ENCODE results near the gene TEPSIN.

The TEPSIN gene

GRCh38 chr17:81258292-81258691 is 19.4 kb upstream of the TEPSIN start:
- H3K4me1 ChIP-seq (ENCODE audit: control insufficient read depth in 2 of 2, insufficient read depth in 2 of 2, low read length in 2 of 2) = peaks cover 5 to 9% of the 10 kb centered on the region in 2 donors
- no peak overlapping the region for H3K9ac ChIP-seq (ENCODE audit: low read depth in 1 of 2, low read length in 2 of 2)
- H3K27me3 ChIP-seq (ENCODE audit: control insufficient read depth in 2 of 2, insufficient read depth in 2 of 2, low read length in 2 of 2) = no peaks in the 10 kb centered on the region
- H3K4me3 ChIP-seq (ENCODE audit: low read length in 2 of 2) = no peak overlapping the region
- H3K27ac ChIP-seq (ENCODE audit: low read depth in 2 of 2, low read length in 2 of 2) = no peak overlapping the region
- no peaks in the 10 kb centered on the region for H3K9me3 ChIP-seq (ENCODE audit: control insufficient read depth in 2 of 2, low read length in 2 of 2)
- H3K36me3 ChIP-seq (ENCODE audit: control insufficient read depth in 2 of 2, insufficient read depth in 2 of 2, low read length in 2 of 2) = peaks cover 27 to 40% of the 10 kb centered on the region in 2 donors

DNA sequence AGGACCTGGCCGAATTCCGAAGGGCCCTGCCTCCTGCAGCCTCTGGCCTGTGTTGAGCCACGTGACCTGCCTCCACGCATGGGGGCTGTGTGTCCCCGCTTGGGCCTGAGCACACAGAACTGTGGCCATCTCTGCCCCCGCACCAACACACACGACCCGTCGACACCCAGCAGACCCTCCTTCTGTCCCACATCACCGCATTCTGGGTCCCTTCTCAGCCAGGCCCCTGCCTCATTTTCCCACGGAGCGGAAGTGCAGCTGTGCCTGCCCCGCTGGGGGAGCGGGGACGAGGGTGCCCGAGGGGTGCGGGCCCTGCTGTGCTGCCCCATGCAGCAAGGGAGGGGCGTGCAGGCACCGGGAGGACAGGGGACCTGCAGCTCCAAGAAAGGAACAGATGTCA is 18.7 kb upstream of the TEPSIN start:
- H3K4me3 ChIP-seq (ENCODE audit: low read length in 2 of 2) = no peak overlapping the region
- no peak overlapping the region for H3K27ac ChIP-seq (ENCODE audit: low read depth in 2 of 2, low read length in 2 of 2)
- H3K36me3 ChIP-seq (ENCODE audit: control insufficient read depth in 2 of 2, insufficient read depth in 2 of 2, low read length in 2 of 2) = peaks cover 27 to 36% of the 10 kb centered on the region in 2 donors

GRCh38 chr17:81256616-81257015 is 17.8 kb upstream of the TEPSIN start:
- Histone ChIP-seq H3K9ac (ENCODE audit: low read depth in 1 of 2, low read length in 2 of 2) (no peak overlapping the region), H3K4me1 (ENCODE audit: control insufficient read depth in 2 of 2, insufficient read depth in 2 of 2, low read length in 2 of 2) (peaks cover 22 to 25% of the 10 kb centered on the region in 2 donors), H3K27ac (ENCODE audit: low read depth in 2 of 2, low read length in 2 of 2) (no peak overlapping the region), H3K9me3 (ENCODE audit: control insufficient read depth in 2 of 2, low read length in 2 of 2) (no peaks in the 10 kb centered on the region), H3K27me3 (ENCODE audit: control insufficient read depth in 2 of 2, insufficient read depth in 2 of 2, low read length in 2 of 2) (no peaks in the 10 kb centered on the region), H3K4me3 (ENCODE audit: low read length in 2 of 2) (no peak overlapping the region), H3K36me3 (ENCODE audit: control insufficient read depth in 2 of 2, insufficient read depth in 2 of 2, low read length in 2 of 2) (peaks cover 25 to 38% of the 10 kb centered on the region in 2 donors)

More for the DNA sequence above, 18.7 kb upstream of the TEPSIN start:
- Histone ChIP-seq H3K27me3 (ENCODE audit: control insufficient read depth in 2 of 2, insufficient read depth in 2 of 2, low read length in 2 of 2) (no peaks in the 10 kb centered on the region), H3K9me3 (ENCODE audit: control insufficient read depth in 2 of 2, low read length in 2 of 2) (no peaks in the 10 kb centered on the region), H3K9ac (ENCODE audit: low read depth in 1 of 2, low read length in 2 of 2) (no peak overlapping the region), H3K4me1 (ENCODE audit: control insufficient read depth in 2 of 2, insufficient read depth in 2 of 2, low read length in 2 of 2) (peaks cover 13 to 16% of the 10 kb centered on the region in 2 donors)

GRCh38 chr17:81254955-81255717 is 16.3 kb upstream of the TEPSIN start:
- Histone ChIP-seq H3K9ac (ENCODE audit: low read depth in 1 of 2, low read length in 2 of 2) (no peak overlapping the region), H3K36me3 (ENCODE audit: control insufficient read depth in 2 of 2, insufficient read depth in 2 of 2, low read length in 2 of 2) (peaks cover 18 to 34% of the 10 kb centered on the region in 2 donors), H3K4me1 (ENCODE audit: control insufficient read depth in 2 of 2, insufficient read depth in 2 of 2, low read length in 2 of 2) (peaks cover 34 to 36% of the 10 kb centered on the region in 2 donors), H3K27me3 (ENCODE audit: control insufficient read depth in 2 of 2, insufficient read depth in 2 of 2, low read length in 2 of 2) (no peaks in the 10 kb centered on the region), H3K4me3 (ENCODE audit: low read length in 2 of 2) (peak overlapping the region in 1 of 2 donors; percentile 7), H3K27ac (ENCODE audit: low read depth in 2 of 2, low read length in 2 of 2) (no peak overlapping the region), H3K9me3 (ENCODE audit: control insufficient read depth in 2 of 2, low read length in 2 of 2) (no peaks in the 10 kb centered on the region)

DNA sequence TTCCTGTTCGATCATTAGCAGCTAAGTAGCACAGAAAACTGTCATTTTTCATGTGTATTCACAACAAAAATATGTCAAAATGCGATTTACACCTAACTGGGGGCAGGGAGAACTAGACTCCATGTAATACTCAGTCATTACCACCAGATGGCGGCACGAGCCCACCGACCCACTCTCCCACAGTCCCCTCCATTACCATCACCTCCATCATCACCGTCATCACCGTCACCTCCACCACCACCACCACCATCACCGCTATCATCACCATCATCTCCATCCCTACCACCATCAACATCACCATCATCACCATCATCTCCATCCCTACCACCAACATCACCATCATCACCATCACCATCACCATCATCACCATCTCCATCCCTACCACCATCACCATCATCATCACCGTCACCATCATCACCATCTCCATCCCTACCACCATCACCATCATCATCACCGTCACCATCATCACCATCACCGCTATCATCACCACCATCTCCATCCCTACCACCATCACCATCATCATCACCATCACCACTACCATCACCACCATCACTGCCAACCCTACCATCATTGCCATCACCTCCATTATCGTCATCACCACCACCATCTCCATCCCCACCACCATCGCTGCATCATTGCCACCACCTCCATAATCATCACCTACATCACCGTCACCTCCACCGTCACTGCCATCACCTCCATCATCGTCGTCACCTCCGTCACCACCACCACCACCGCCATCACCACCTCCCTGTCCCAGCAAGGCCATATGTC is 14.7 kb upstream of the TEPSIN start:
- peaks cover 11 to 26% of the 10 kb centered on the region in 2 donors for H3K36me3 ChIP-seq (ENCODE audit: control insufficient read depth in 2 of 2, insufficient read depth in 2 of 2, low read length in 2 of 2)
- H3K9ac ChIP-seq (ENCODE audit: low read depth in 1 of 2, low read length in 2 of 2) = no peak overlapping the region
- no peak overlapping the region for H3K27ac ChIP-seq (ENCODE audit: low read depth in 2 of 2, low read length in 2 of 2)
- peaks cover 34 to 38% of the 10 kb centered on the region in 2 donors for H3K4me1 ChIP-seq (ENCODE audit: control insufficient read depth in 2 of 2, insufficient read depth in 2 of 2, low read length in 2 of 2)
- H3K4me3 ChIP-seq (ENCODE audit: low read length in 2 of 2) = no peak overlapping the region
- no peaks in the 10 kb centered on the region for H3K27me3 ChIP-seq (ENCODE audit: control insufficient read depth in 2 of 2, insufficient read depth in 2 of 2, low read length in 2 of 2)
- H3K9me3 ChIP-seq (ENCODE audit: control insufficient read depth in 2 of 2, low read length in 2 of 2) = no peaks in the 10 kb centered on the region

DNA sequence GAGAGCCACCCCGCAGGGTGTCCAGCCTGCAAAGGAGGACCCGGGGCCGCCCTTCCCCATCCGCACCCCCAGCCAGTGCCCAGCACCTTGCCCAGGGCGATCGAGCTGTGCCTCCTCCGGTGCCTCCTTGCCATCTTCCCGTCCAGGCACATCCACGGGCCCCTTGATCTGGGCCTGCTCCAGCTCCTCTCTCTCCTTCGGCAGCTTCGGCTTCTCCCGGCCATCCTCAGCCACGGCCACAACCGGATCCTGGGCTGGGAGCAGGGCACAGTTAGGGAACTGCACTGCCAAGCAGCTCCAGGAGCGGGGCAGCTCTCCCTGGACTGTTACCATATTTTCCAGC is 14.1 kb upstream of the TEPSIN start:
- Histone ChIP-seq H3K4me1 (ENCODE audit: control insufficient read depth in 2 of 2, insufficient read depth in 2 of 2, low read length in 2 of 2) (peaks cover 34 to 38% of the 10 kb centered on the region in 2 donors), H3K4me3 (ENCODE audit: low read length in 2 of 2) (no peak overlapping the region), H3K36me3 (ENCODE audit: control insufficient read depth in 2 of 2, insufficient read depth in 2 of 2, low read length in 2 of 2) (peaks cover 6 to 26% of the 10 kb centered on the region in 2 donors), H3K27me3 (ENCODE audit: control insufficient read depth in 2 of 2, insufficient read depth in 2 of 2, low read length in 2 of 2) (no peaks in the 10 kb centered on the region), H3K9ac (ENCODE audit: low read depth in 1 of 2, low read length in 2 of 2) (peak overlapping the region in 1 of 2 donors; percentile 24), H3K27ac (ENCODE audit: low read depth in 2 of 2, low read length in 2 of 2) (no peak overlapping the region), H3K9me3 (ENCODE audit: control insufficient read depth in 2 of 2, low read length in 2 of 2) (no peaks in the 10 kb centered on the region)

GRCh38 chr17:81252326-81252986 is 13.6 kb upstream of the TEPSIN start:
- no peak overlapping the region for H3K4me3 ChIP-seq (ENCODE audit: low read length in 2 of 2)
- H3K36me3 ChIP-seq (ENCODE audit: control insufficient read depth in 2 of 2, insufficient read depth in 2 of 2, low read length in 2 of 2) = peaks cover 6 to 25% of the 10 kb centered on the region in 2 donors
- peak overlapping the region; percentile 13 to 61 for H3K27ac ChIP-seq (ENCODE audit: low read depth in 2 of 2, low read length in 2 of 2)
- peaks cover 34 to 38% of the 10 kb centered on the region in 2 donors for H3K4me1 ChIP-seq (ENCODE audit: control insufficient read depth in 2 of 2, insufficient read depth in 2 of 2, low read length in 2 of 2)
- H3K27me3 ChIP-seq (ENCODE audit: control insufficient read depth in 2 of 2, insufficient read depth in 2 of 2, low read length in 2 of 2) = no peaks in the 10 kb centered on the region
- no peaks in the 10 kb centered on the region for H3K9me3 ChIP-seq (ENCODE audit: control insufficient read depth in 2 of 2, low read length in 2 of 2)
- peak overlapping the region in 1 of 2 donors; percentile 35 for H3K9ac ChIP-seq (ENCODE audit: low read depth in 1 of 2, low read length in 2 of 2)

DNA sequence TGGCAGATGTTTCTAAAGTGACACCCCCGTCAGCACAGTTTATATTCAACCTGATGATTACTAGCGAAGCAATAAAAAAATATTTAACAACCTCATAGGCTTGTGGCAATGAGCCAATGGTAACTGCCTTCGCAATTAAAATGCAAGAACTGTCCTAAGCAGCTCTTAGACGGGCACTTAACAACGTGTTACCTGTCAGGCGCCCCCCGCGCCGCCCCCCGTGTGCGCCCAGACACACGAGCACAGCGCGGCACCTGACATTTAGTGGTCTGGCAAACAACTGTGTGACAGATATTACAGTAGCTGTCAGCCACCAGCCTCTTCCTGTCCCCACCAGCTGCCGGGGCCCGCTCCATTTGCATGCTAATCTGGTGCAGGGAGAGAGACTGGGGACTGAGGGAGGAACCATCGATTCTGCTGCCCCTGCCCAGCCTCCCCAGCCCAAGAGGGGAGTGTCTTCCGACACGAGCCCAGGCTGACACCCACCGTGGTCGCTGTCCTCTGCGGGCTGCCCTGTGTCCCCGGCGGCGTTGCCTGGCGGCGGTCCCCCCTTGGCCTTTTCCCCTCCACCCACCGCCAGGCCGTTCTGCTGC is 12.9 kb upstream of the TEPSIN start:
- Histone ChIP-seq H3K27ac (ENCODE audit: low read depth in 2 of 2, low read length in 2 of 2) (peak overlapping the region; percentile 60 to 61), H3K4me3 (ENCODE audit: low read length in 2 of 2) (no peak overlapping the region), H3K9ac (ENCODE audit: low read depth in 1 of 2, low read length in 2 of 2) (peak overlapping the region in 1 of 2 donors; percentile 35), H3K36me3 (ENCODE audit: control insufficient read depth in 2 of 2, insufficient read depth in 2 of 2, low read length in 2 of 2) (peaks cover 6 to 20% of the 10 kb centered on the region in 2 donors), H3K9me3 (ENCODE audit: control insufficient read depth in 2 of 2, low read length in 2 of 2) (no peaks in the 10 kb centered on the region), H3K4me1 (ENCODE audit: control insufficient read depth in 2 of 2, insufficient read depth in 2 of 2, low read length in 2 of 2) (peaks cover 34 to 38% of the 10 kb centered on the region in 2 donors), H3K27me3 (ENCODE audit: control insufficient read depth in 2 of 2, insufficient read depth in 2 of 2, low read length in 2 of 2) (no peaks in the 10 kb centered on the region)

DNA sequence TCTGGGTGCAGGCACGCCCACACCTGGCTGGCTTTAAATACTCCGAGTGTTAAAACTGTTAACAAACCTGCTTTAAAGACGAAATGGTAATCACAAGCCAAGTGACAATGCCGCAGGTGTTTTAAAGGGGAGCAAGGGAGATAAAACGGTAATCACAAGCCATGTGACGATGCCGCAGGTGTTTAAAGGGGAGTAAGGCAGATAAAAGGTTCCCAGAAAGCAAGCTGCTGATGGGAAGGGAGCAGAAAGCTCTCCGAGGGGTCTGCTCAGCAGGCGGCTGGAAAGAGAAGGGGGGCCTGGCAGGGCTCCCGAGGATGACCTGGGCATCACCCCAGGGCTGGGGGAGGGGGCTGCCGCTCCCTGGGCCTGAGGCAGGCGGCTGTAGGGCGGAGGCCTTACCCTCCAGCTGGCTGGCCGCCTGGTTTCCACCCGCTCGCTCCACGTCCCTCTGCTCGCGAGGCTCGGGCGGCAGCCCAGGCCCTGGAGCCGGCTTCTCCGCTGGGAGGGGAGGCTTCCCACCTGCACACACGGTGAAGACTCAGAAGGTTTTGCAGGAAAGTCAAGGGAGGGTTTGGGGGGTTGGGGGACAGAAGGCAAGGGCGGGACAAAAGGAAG is 12.3 kb upstream of the TEPSIN start:
- Histone ChIP-seq H3K27ac (ENCODE audit: low read depth in 2 of 2, low read length in 2 of 2) (peak overlapping the region; percentile 60 to 61), H3K4me1 (ENCODE audit: control insufficient read depth in 2 of 2, insufficient read depth in 2 of 2, low read length in 2 of 2) (peaks cover 34 to 38% of the 10 kb centered on the region in 2 donors), H3K9me3 (ENCODE audit: control insufficient read depth in 2 of 2, low read length in 2 of 2) (no peaks in the 10 kb centered on the region), H3K36me3 (ENCODE audit: control insufficient read depth in 2 of 2, insufficient read depth in 2 of 2, low read length in 2 of 2) (peaks cover 6 to 21% of the 10 kb centered on the region in 2 donors), H3K27me3 (ENCODE audit: control insufficient read depth in 2 of 2, insufficient read depth in 2 of 2, low read length in 2 of 2) (no peaks in the 10 kb centered on the region), H3K4me3 (ENCODE audit: low read length in 2 of 2) (no peak overlapping the region), H3K9ac (ENCODE audit: low read depth in 1 of 2, low read length in 2 of 2) (peak overlapping the region in 1 of 2 donors; percentile 19)
